A549 (cell line): ENCODE measurements around the gene RAD51B. TPM values are rescaled to one million over a fixed set of nuclear protein-coding genes. Genes with fewer than 3 reads are reported as not detected.
A peak's percentile ranks its signal among the peaks of the same experiment; 100 is the strongest.

ENCODE experiments used
- ATAC-seq, 2 experiments: fragments of 200-7000 bp in 1 of 2; fragments of >200 bp in 1 of 2; cut with Nextera tagmentation in 1 of 2; cut with Tn5 transposase in 1 of 2; 3 replicates each; pipeline versions ENCODE4 v1.8.0 to v1.9.1; 2018 to 2020; ENCODE audit warnings: mild to moderate bottlenecking in 1 of 2, moderate library complexity in 1 of 2
- CTCF ChIA-PET: fragments of 300-600 bp; sonication (Branson Sonifier 250); formaldehyde crosslinking; extraction: SDS; loops from one replicate; lab custom pipeline; 2021; ENCODE audit warnings: antibody characterized with exemption, inconsistent platforms; lab: Yijun Ruan, JAX
- POLR2A ChIA-PET: fragments of 350-600 bp; formaldehyde crosslinking; extraction: SDS; loops from one replicate; lab custom pipeline; 2021; ENCODE audit warnings: antibody characterized with exemption, inconsistent platforms; lab: Yijun Ruan, JAX
- DNase-seq, 2 experiments: peaks; one replicate each; pipeline versions ENCODE4 v3.0.0 to v3.0.0-alpha.2; 2011 to 2016; ENCODE audit warnings: low read depth in 1 of 2, low spot score in 1 of 2
- FAIRE-seq: peaks from 2 replicates; lab custom pipeline; 2011; peaks lifted over from hg19 to GRCh38; lab: Jason Lieb, UNC
- H3K27ac ChIP-seq, 2 experiments: fragments of >200 bp; sonication (Bioruptor Twin); formaldehyde crosslinking; 3 replicates each; pipeline ENCODE4 v1.5.1; 2016 to 2017
- H3K4me1 ChIP-seq: fragments of >200 bp; sonication (Bioruptor Twin); formaldehyde crosslinking; 3 replicates; pipeline ENCODE4 v1.6.1; 2016
- H3K4me2 ChIP-seq: fragments of >200 bp; sonication (Bioruptor Twin); formaldehyde crosslinking; 3 replicates; pipeline ENCODE4 v1.6.1; 2016
- H3K4me3 ChIP-seq: fragments of >200 bp; sonication (Bioruptor Twin); formaldehyde crosslinking; 3 replicates; pipeline ENCODE4 v1.5.1; 2016
- H3K9me3 ChIP-seq: fragments of >200 bp; sonication (Bioruptor Twin); formaldehyde crosslinking; 3 replicates; pipeline ENCODE4 v1.6.1; 2016
- ATOH8 ChIP-seq: fragments of 250-450 bp; sonication (Bioruptor Pico); IDR thresholded peaks from 2 replicates; pipeline ENCODE4 v1.5.0; 2020; ENCODE audit warnings: low read depth, mild to moderate bottlenecking, moderate library complexity
- CEBPB ChIP-seq, 2 experiments: fragments of >200 bp in 1 of 2; sonication (Bioruptor Twin) in 1 of 2; formaldehyde crosslinking in 1 of 2; IDR thresholded peaks; 2 replicates each; pipeline ENCODE4 v1.6.1; 2012 to 2016
- CTCF ChIP-seq: fragments of >200 bp; sonication (Bioruptor Twin); formaldehyde crosslinking; IDR thresholded peaks from 3 replicates; pipeline ENCODE4 v1.5.1; 2016
- EHF ChIP-seq: fragments of 250-450 bp; sonication (Bioruptor Pico); IDR thresholded peaks from 2 replicates; pipeline ENCODE4 v1.5.0; 2020; ENCODE audit warnings: mild to moderate bottlenecking
- GATA3 ChIP-seq: IDR thresholded peaks from 2 replicates; pipeline ENCODE4 v1.6.1; 2012; ENCODE audit warnings: borderline replicate concordance
- HDAC2 ChIP-seq: fragments of 200-600 bp; sonication (generic); IDR thresholded peaks from 2 replicates; pipeline ENCODE4 v1.6.1; 2016
- HOXA7 ChIP-seq: fragments of 250-450 bp; sonication (Bioruptor Pico); IDR thresholded peaks from 2 replicates; pipeline ENCODE4 v1.5.0; 2020; ENCODE audit warnings: mild to moderate bottlenecking, moderate library complexity
- KDM1A ChIP-seq: fragments of 200-600 bp; sonication (generic); IDR thresholded peaks from 2 replicates; pipeline ENCODE4 v1.6.1; 2016; ENCODE audit warnings: low read depth, mild to moderate bottlenecking
- MAFK ChIP-seq: fragments of 450-650 bp; IDR thresholded peaks from 2 replicates; pipeline ENCODE4 v1.6.1; 2014; ENCODE audit not compliant: partially characterized antibody
- NFE2L2 ChIP-seq: fragments of 150-350 bp; conservative IDR thresholded peaks from 2 replicates; pipeline ENCODE4 v1.6.1; 2014; ENCODE audit warnings: low read length
- POLR2A ChIP-seq: IDR thresholded peaks from 2 replicates; pipeline ENCODE4 v1.6.1; 2012; ENCODE audit warnings: mild to moderate bottlenecking, low read length
- RCOR1 ChIP-seq: fragments of 150-350 bp; IDR thresholded peaks from 2 replicates; pipeline ENCODE4 v1.6.1; 2014; ENCODE audit warnings: antibody characterized with exemption, low read length, low read depth
- REST ChIP-seq: fragments of 200-600 bp; sonication (generic); IDR thresholded peaks from 2 replicates; pipeline ENCODE4 v1.6.1; 2016; ENCODE audit warnings: antibody characterized with exemption, mild to moderate bottlenecking, moderate library complexity
- RFX5 ChIP-seq: fragments of 450-650 bp; IDR thresholded peaks from 2 replicates; pipeline ENCODE4 v1.7.1; 2014; ENCODE audit warnings: antibody characterized with exemption, mild to moderate bottlenecking, moderate library complexity
- RNF2 ChIP-seq: fragments of 200-600 bp; sonication (generic); IDR thresholded peaks from 2 replicates; pipeline ENCODE4 v1.6.1; 2016; ENCODE audit warnings: low read depth, mild to moderate bottlenecking, antibody characterized with exemption, moderate library complexity, borderline replicate concordance
- SMC3 ChIP-seq: fragments of >200 bp; sonication (Bioruptor Twin); formaldehyde crosslinking; IDR thresholded peaks from 3 replicates; pipeline ENCODE4 v1.6.1; 2018; ENCODE audit warnings: inconsistent platforms
- TFCP2L1 ChIP-seq: fragments of 250-450 bp; sonication (Bioruptor Pico); IDR thresholded peaks from 2 replicates; pipeline ENCODE4 v1.5.0; 2021; ENCODE audit warnings: mild to moderate bottlenecking
- USF2 ChIP-seq: fragments of 450-650 bp; IDR thresholded peaks from 2 replicates; pipeline ENCODE4 v1.6.1; 2014; ENCODE audit warnings: antibody characterized with exemption
- ZFP36 ChIP-seq: fragments of 450-650 bp; IDR thresholded peaks from 2 replicates; pipeline ENCODE4 v1.6.1; 2014; ENCODE audit warnings: borderline replicate concordance; ENCODE audit not compliant: partially characterized antibody
- ZSCAN20 ChIP-seq: fragments of 250-450 bp; sonication (Bioruptor Pico); IDR thresholded peaks from 2 replicates; pipeline ENCODE4 v1.8.0; 2022; ENCODE audit warnings: mild to moderate bottlenecking, moderate library complexity
- WGBS: methylation state at CpG from one replicate; pipeline ENCODE4 v1.1.6; 2017; ENCODE audit errors: missing lambda C conversion rate; 5-methylcytosine and 5-hydroxymethylcytosine counted together
- polyA plus RNA-seq, 4 experiments: library from polyadenylated mRNA; depleted of rRNA in 3 of 4; stranded (reverse); fragments of >200 nt; fragmentation: RNase III in 1 of 4; extraction: RNeasy Plus Mini Kit Qiagen cat#74134 plus additional on column Dnase treatment in 1 of 4; gene quantifications; 2 replicates in 3 of 4; 3 replicates in 1 of 4; pipeline ENCODE4 v1.2.3, GENCODE V29; 2011 to 2017

RAD51B gene
- polyA plus RNA-seq, 2 of the 4 experiments (the other 2 are of a cell fraction) = 7.2 to 10.8 TPM

GRCh38 chr14:68501614-68502052 lies 682.1 kb downstream of the RAD51B start (continued):
- TF ChIP-seq ATOH8 (CRISPR knock-in tag) = no peak

GRCh38 chr14:68502230-68502629 lies 682.7 kb downstream of the RAD51B start:
- POLR2A ChIA-PET = no interaction called here
- Histone ChIP-seq H3K4me1 (no peaks in the 10 kb centered on the region), H3K9me3 (no peaks in the 10 kb centered on the region), H3K4me2 (no peak overlapping the region), H3K4me3 (no peak overlapping the region), H3K27ac (peak overlapping the region in 1 of 2 experiments; percentile 32; a peak in 2 of 6 replicates)
- CTCF ChIA-PET = interaction anchor here (1.2 to 2.4 kb wide), 2 partner anchors 9 to 36 kb away, joined by 3 to 5 read pairs; no protein-coding TSS in a partner anchor
- DNase-seq (no peak), ATAC-seq (no peak), FAIRE-seq (no peak)
- TF ChIP-seq USF2 = no peak
- no peak for TF ChIP-seq SMC3
- no peak for TF ChIP-seq EHF
- TF ChIP-seq CTCF = no peak
- no peak for TF ChIP-seq RFX5
- TF ChIP-seq ZFP36 = no peak
- no peak for TF ChIP-seq RNF2
- TF ChIP-seq POLR2A = no peak
- no peak for TF ChIP-seq TFCP2L1 (CRISPR knock-in tag)
- TF ChIP-seq ZSCAN20 (CRISPR knock-in tag) = no peak
- TF ChIP-seq KDM1A = no peak
- TF ChIP-seq GATA3 = no peak
- no peak for TF ChIP-seq HOXA7 (CRISPR knock-in tag)
- TF ChIP-seq REST = no peak
- no peak for TF ChIP-seq RCOR1
- no peak for TF ChIP-seq ATOH8 (CRISPR knock-in tag)
- TF ChIP-seq HDAC2 = no peak
- no peak for TF ChIP-seq CEBPB (IDR thresholded peaks at IDR 0.05)
- no peak for TF ChIP-seq NFE2L2
- TF ChIP-seq MAFK = no peak
- WGBS = 87% methylated on average over 8 of the region's 8 CpGs
